NCI-H82 treated with DMSO at 0.1 percent for 48 hours (cell line): ENCODE measurements around the gene CNGA4.
"Not testable (repeated sequence)": the region's sequence is repeated elsewhere in the genome, so short reads cannot be mapped to it uniquely, and the experiment has no call there.

Experiments used
- DNase-seq: peaks from one replicate; lab custom pipeline; 2025; ENCODE audit not compliant: unreplicated experiment; lab: John Stamatoyannopoulos, UW

CNGA4 gene

GRCh38 chr11:6260207-6260726 is 21.4 kb downstream of the CNGA4 start:
- no peak for DNase-seq

- DNase-seq, result no peak
These were observed 24.8 kb downstream of the CNGA4 start for GRCh38 chr11:6263662-6264061.

DNA sequence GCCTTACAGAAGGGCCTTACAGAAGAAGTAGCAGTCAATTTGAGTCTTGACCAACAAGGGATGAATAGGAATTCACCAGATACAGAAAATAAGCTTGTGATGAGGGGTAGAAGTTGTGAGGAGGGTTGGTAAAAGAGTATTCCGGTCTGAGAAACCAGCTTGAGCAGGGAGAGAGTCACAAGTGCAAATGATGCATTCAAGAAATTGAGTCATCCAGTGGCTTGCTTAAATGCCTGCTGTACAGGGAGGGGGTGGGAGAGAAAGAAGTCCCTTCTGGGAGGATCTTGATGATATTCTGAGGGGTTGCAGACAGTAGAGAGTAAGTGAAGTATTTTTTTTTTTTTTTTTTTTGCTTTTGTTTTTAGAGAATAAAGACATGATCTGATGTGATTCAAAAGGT is 29.9 kb downstream of the CNGA4 start:
- DNase-seq, result no peak

DNA sequence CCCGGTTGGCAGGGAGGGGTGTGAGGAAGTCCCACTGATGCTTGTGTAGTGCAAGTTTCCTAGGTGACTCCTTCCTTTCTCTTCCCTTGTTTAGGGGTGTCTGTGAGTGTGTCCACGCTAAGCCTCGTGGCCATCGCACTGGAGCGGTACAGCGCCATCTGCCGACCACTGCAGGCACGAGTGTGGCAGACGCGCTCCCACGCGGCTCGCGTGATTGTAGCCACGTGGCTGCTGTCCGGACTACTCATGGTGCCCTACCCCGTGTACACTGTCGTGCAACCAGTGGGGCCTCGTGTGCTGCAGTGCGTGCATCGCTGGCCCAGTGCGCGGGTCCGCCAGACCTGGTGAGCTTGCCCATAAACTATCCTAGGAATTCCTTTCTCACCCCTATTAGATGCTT is 31.1 kb downstream of the CNGA4 start:
- no peak for DNase-seq

GRCh38 chr11:6270584-6271246 is 31.8 kb downstream of the CNGA4 start:
- DNase-seq, result no peak

DNA sequence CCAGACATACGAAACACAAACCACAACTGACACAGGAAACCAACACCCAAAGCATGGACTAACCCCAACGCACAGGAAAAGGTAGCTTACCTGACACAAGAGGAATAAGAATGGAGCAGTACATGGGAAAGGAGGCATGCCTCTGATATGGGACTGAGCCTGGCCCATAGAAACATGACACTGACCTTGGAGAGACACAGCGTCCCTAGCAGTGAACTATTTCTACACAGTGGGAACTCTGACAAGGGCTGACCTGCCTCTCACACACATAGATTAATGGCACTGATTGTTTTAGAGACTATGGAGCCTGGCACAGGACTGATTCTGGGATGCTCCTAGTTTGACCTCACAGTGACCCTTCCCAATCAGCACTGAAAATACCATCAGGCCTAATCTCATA is 32.7 kb downstream of the CNGA4 start:
- DNase-seq, result no peak

- DNase-seq, result no peak
These were observed 34.3 kb downstream of the CNGA4 start for GRCh38 chr11:6273188-6273587.

GRCh38 chr11:6280809-6281208 is 41.9 kb downstream of the CNGA4 start:
- DNase-seq, result not testable (repeated sequence)

GRCh38 chr11:6283453-6284023 is 44.6 kb downstream of the CNGA4 start:
- no peak for DNase-seq

- DNase-seq, result no peak
These were observed 45.4 kb downstream of the CNGA4 start for GRCh38 chr11:6284250-6284649.

- DNase-seq, result no peak
These were observed 46.1 kb downstream of the CNGA4 start for GRCh38 chr11:6285019-6285418.
